ENCODE measurements around the gene LRP11. TPM values are rescaled to one million over a fixed set of nuclear protein-coding genes. Genes with fewer than 3 reads are reported as not detected.

Gene LRP11
- total and polyA plus RNA-seq, 2 of the 13 experiments (the other 11 are each of a cell fraction or from before 2014, with no cell fraction given): 32.4 to 48.9 TPM

- TF ChIP-seq ZNF280D (CRISPR knock-in tag; IDR thresholded peaks at IDR 0.05): no peak
- no peak for TF ChIP-seq ZBTB34 (CRISPR knock-in tag; IDR thresholded peaks at IDR 0.05)
- TF ChIP-seq SPEN (CRISPR knock-in tag; IDR thresholded peaks at IDR 0.05; ENCODE audit: low read depth): peak; percentile 42; the same call in 1 of the 2 replicates
- no peak for TF ChIP-seq U2AF2 (IDR thresholded peaks at IDR 0.05; ENCODE audit: low read depth, low read length)
- no peak for TF ChIP-seq TIGD3 (CRISPR knock-in tag; IDR thresholded peaks at IDR 0.05; ENCODE audit: borderline replicate concordance)
- TF ChIP-seq ZSCAN29 (CRISPR knock-in tag; conservative IDR thresholded peaks at IDR 0.05): peak; percentile 63; the same call in 1 of the 2 replicates
- TF ChIP-seq TBP (CRISPR knock-in tag; IDR thresholded peaks at IDR 0.05): no peak
- TF ChIP-seq CREM (IDR thresholded peaks at IDR 0.05): no peak
- TF ChIP-seq CREM (CRISPR knock-in tag; IDR thresholded peaks at IDR 0.05): no peak
- peak; percentile 32; the same call in 1 of the 2 replicates for TF ChIP-seq MIXL1 (CRISPR knock-in tag; IDR thresholded peaks at IDR 0.05)
- no peak for TF ChIP-seq PAF1 (CRISPR knock-in tag; IDR thresholded peaks at IDR 0.05)
- no peak for TF ChIP-seq ZUFSP (CRISPR knock-in tag; IDR thresholded peaks at IDR 0.05; ENCODE audit: borderline replicate concordance)
- no peak for TF ChIP-seq CSRNP1 (CRISPR knock-in tag; IDR thresholded peaks at IDR 0.05)
- no peak for TF ChIP-seq KMT2B (CRISPR knock-in tag; IDR thresholded peaks at IDR 0.05)
- TF ChIP-seq ZNF790 (CRISPR knock-in tag; IDR thresholded peaks at IDR 0.05; ENCODE audit: borderline replicate concordance): no peak
- TF ChIP-seq SAFB2 (CRISPR knock-in tag; IDR thresholded peaks at IDR 0.05; ENCODE audit: borderline replicate concordance, low read depth): no peak
- TF ChIP-seq SIN3B (IDR thresholded peaks at IDR 0.05; ENCODE audit: low read length): no peak
- peak; percentile 63; the same call in 1 of the 2 replicates for TF ChIP-seq NRL (CRISPR knock-in tag; IDR thresholded peaks at IDR 0.05; ENCODE audit: borderline replicate concordance)
- TF ChIP-seq GATAD1 (CRISPR knock-in tag; IDR thresholded peaks at IDR 0.05): 0 out of 2 replicates have a peak, but pooled peaks have one; percentile 23
- TF ChIP-seq ZNF207 (IDR thresholded peaks at IDR 0.05; ENCODE audit: borderline replicate concordance): no peak
- TF ChIP-seq MATR3 (CRISPR knock-in tag; IDR thresholded peaks at IDR 0.05): no peak
Observed at GRCh38 chr6:149840345-149841075, 23.6 kb downstream of the LRP11 start (continued).
